MCF 10A (cell line): ENCODE data around the gene VPS35. TPM values are rescaled to one million over a fixed set of nuclear protein-coding genes. Genes with fewer than 3 reads are reported as not detected.

Experiments used
- BruUV-seq: library from RNA; stranded (reverse); fragments of 400-500 nt; replicated peaks from 2 replicates; lab custom pipeline; 2021; lab: Mats Ljungman, UMichigan
- CTCF ChIA-PET: fragments of 300-600 bp; sonication (Branson Sonifier 250); formaldehyde crosslinking; extraction: SDS; loops from one replicate; lab custom pipeline; 2021; ENCODE audit warnings: antibody characterized with exemption, inconsistent platforms; lab: Yijun Ruan, JAX
- POLR2A ChIA-PET: fragments of 300-600, 350-650 bp; sonication (Branson Sonifier 250); formaldehyde crosslinking; extraction: SDS; loops from one replicate; lab custom pipeline; 2020; ENCODE audit warnings: antibody characterized with exemption, inconsistent platforms; lab: Yijun Ruan, JAX
- DNase-seq: peaks from one replicate; pipeline ENCODE4 v3.0.0-alpha.2; 2018; ENCODE audit not compliant: unreplicated experiment
- H3K27ac Mint-ChIP-seq: one replicate; pipeline ENCODE4 v1.8.0; 2022; ENCODE audit warnings: mild to moderate bottlenecking, low read depth, mixed read lengths; ENCODE audit not compliant: unreplicated experiment
- H3K27me3 Mint-ChIP-seq: one replicate; pipeline ENCODE4 v1.8.0; 2022; ENCODE audit warnings: mixed read lengths; ENCODE audit not compliant: insufficient read depth, unreplicated experiment
- H3K36me3 Mint-ChIP-seq: one replicate; pipeline ENCODE4 v1.8.0; 2022; ENCODE audit warnings: mild to moderate bottlenecking, moderate library complexity, mixed read lengths; ENCODE audit not compliant: insufficient read depth, unreplicated experiment
- H3K4me1 Mint-ChIP-seq: one replicate; pipeline ENCODE4 v1.8.0; 2022; ENCODE audit warnings: mixed read lengths; ENCODE audit not compliant: insufficient read depth, unreplicated experiment
- H3K4me3 Mint-ChIP-seq: one replicate; pipeline ENCODE4 v1.8.0; 2022; ENCODE audit warnings: mild to moderate bottlenecking, moderate library complexity, mixed read lengths; ENCODE audit not compliant: unreplicated experiment
- H3K9me3 Mint-ChIP-seq: one replicate; pipeline ENCODE4 v1.8.0; 2022; ENCODE audit warnings: mixed read lengths; ENCODE audit not compliant: unreplicated experiment
- intact Hi-C: fragments of 100-400 bp; cut with micrococcal nuclease; formaldehyde crosslinking; loops from 2 replicates; pipeline ENCODE4 v1.14.1; 2022
- total RNA-seq: library from RNA; stranded (reverse); gene quantifications from 2 replicates; pipeline ENCODE4 v1.2.3, GENCODE V29; 2022
- TF ChIP-seq, protein P1 (sequence below): fragments of 200-600 bp; IDR thresholded peaks from one replicate; pipeline ENCODE4 v1.8.0; 2022; ENCODE audit warnings: antibody characterized with exemption, mild to moderate bottlenecking; ENCODE audit not compliant: unreplicated experiment

VPS35 gene
- total RNA-seq, 1 experiment from 2014 or later, result 68.7 TPM

GRCh38 chr16:46691726-46692125 lies 2.7 kb upstream of the VPS35 start:
- ChIA-PET CTCF (interaction anchor here (0.5 to 5.0 kb wide), 11 partner anchors 8 to 450 kb away, joined by 3 to 33 read pairs (median 4); no protein-coding TSS in a partner anchor), POLR2A (interaction anchor here (1.1 to 2.0 kb wide), 4 partner anchors 17 to 282 kb away, joined by 3 to 8 read pairs (median 4); partner anchors contain the start of gene DNAJA2)
- Mint-ChIP-seq H3K27ac (no peak overlapping the region), H3K27me3 (no peaks in the 10 kb centered on the region), H3K36me3 (peaks cover 25% of the 10 kb centered on the region), H3K9me3 (no peaks in the 10 kb centered on the region), H3K4me3 (no peak overlapping the region), H3K4me1 (peaks cover 23% of the 10 kb centered on the region)
- BruUV-seq, result no TSS peak
- intact Hi-C loops, result no loop called here
- no peak for DNase-seq
- TF ChIP-seq, protein P1, sequence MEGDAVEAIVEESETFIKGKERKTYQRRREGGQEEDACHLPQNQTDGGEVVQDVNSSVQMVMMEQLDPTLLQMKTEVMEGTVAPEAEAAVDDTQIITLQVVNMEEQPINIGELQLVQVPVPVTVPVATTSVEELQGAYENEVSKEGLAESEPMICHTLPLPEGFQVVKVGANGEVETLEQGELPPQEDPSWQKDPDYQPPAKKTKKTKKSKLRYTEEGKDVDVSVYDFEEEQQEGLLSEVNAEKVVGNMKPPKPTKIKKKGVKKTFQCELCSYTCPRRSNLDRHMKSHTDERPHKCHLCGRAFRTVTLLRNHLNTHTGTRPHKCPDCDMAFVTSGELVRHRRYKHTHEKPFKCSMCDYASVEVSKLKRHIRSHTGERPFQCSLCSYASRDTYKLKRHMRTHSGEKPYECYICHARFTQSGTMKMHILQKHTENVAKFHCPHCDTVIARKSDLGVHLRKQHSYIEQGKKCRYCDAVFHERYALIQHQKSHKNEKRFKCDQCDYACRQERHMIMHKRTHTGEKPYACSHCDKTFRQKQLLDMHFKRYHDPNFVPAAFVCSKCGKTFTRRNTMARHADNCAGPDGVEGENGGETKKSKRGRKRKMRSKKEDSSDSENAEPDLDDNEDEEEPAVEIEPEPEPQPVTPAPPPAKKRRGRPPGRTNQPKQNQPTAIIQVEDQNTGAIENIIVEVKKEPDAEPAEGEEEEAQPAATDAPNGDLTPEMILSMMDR, result no peak

DNA sequence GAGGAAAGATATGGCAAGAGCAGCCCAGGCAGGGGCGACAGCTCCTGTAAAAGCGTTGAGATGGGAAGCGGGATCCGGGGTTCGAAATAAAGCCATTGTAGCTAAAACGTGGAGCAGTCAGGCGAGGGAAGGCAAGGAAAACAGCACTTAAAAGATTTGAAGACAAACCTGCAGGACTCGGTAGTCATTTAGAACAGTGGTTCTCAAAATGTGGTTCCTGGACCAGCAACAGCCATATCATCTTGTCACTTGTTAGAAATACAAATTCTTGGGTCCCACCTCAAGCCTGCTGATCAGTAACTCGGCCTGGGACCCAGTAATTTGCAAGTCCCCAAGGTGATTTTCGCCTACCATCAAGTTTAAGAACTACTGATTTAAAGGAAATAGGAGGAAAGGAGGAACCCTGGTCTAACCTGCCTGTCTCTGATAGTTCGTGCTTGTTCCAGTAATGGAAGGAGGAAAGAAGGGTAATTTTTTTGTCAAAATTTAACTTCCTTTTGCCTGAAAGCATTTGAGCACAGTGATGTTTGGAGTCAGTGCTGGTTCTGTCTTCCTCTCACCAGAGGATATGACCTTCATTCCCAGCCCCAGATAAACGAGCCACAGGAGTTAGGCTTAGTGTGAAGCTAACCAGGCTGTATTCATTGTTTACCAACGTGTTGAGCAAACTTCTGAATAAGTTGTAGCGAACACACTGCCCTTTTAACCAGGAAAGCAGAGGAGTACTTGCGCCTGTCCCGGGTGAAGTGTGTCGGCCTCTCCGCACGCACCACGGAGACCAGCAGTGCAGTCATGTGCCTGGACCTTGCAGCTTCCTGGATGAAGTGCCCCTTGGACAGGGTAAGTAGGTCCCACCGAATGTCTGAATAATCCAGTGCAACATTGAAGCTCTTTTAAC lies 1.6 kb upstream of the VPS35 start:
- H3K27ac Mint-ChIP-seq, result no peak overlapping the region
- BruUV-seq, result no TSS peak
- peaks cover 32% of the 10 kb centered on the region for H3K4me1 Mint-ChIP-seq
- H3K4me3 Mint-ChIP-seq, result no peak overlapping the region
- intact Hi-C loops, result no loop called here
- TF ChIP-seq, protein P1, result peak; percentile 3
- H3K9me3 Mint-ChIP-seq, result no peaks in the 10 kb centered on the region
- POLR2A ChIA-PET, result interaction anchor here (0.8 to 2.0 kb wide), 10 partner anchors 9 to 283 kb away, joined by 3 to 8 read pairs (median 4); partner anchors contain the start of genes C16orf87 and DNAJA2
- H3K36me3 Mint-ChIP-seq, result peaks cover 21% of the 10 kb centered on the region
- CTCF ChIA-PET, result interaction anchor here (0.5 to 5.0 kb wide), 18 partner anchors 9 to 1920 kb away, joined by 3 to 33 read pairs (median 4); no protein-coding TSS in a partner anchor
- no peaks in the 10 kb centered on the region for H3K27me3 Mint-ChIP-seq
- DNase-seq, result peak; percentile 2

- Mint-ChIP-seq H3K4me1 (peaks cover 41% of the 10 kb centered on the region), H3K4me3 (no peak within 1 kb of the TSS), H3K27ac (no peak within 1 kb of the TSS), H3K36me3 (peaks cover 12% of the 10 kb centered on the region), H3K9me3 (no peaks in the 10 kb centered on the region), H3K27me3 (no peaks in the 10 kb centered on the region)
- TSS peak; percentile 42 for BruUV-seq
- peak; percentile 97 for DNase-seq
- intact Hi-C loops, result loop anchor here (2.0 to 5.0 kb wide), 4 partner anchors 17 to 283 kb away; partner anchors contain the start of gene DNAJA2
- POLR2A ChIA-PET, result interaction anchor here (1.0 to 1.5 kb wide), 6 partner anchors 12 to 195 kb away, joined by 3 to 7 read pairs (median 4); partner anchors contain the start of gene C16orf87
- CTCF ChIA-PET, result interaction anchor here (0.6 to 5.0 kb wide), 13 partner anchors 10 to 1444 kb away, joined by 3 to 33 read pairs (median 5); no protein-coding TSS in a partner anchor
- TF ChIP-seq, protein P1, result peak; percentile 31
Measured at GRCh38 chr16:46689365-46690280, 645 bp upstream of the VPS35 start, which contains the start of gene ORC6. Gene ORC6, plus strand, starts transcription at chr16:46689659. Its CDS starts 47 bp downstream, at chr16:46689706.
